HCT116 (cell line): ENCODE measurements around the gene HOMER3. TPM values are rescaled to one million over a fixed set of nuclear protein-coding genes. Genes with fewer than 3 reads are reported as not detected.

Experiments
- ATAC-seq: fragments of 200-7000 bp; cut with Tn5 transposase; 2 replicates; pipeline ENCODE4 v1.9.1; 2020; ENCODE audit warnings: mild to moderate bottlenecking, moderate library complexity
- BruUV-seq: library from RNA; stranded (reverse); fragments of 400-500 nt; replicated peaks from 2 replicates; lab custom pipeline; 2021; lab: Mats Ljungman, UMichigan
- CTCF ChIA-PET: fragments of 300-600 bp; sonication (Branson Sonifier 250); formaldehyde crosslinking; loops from one replicate; lab custom pipeline; 2021; ENCODE audit warnings: antibody characterized with exemption; lab: Charles Lee
- POLR2A ChIA-PET: fragments of 300-600, 350-600 bp; sonication (Branson Sonifier 250); formaldehyde crosslinking; loops from one replicate; lab custom pipeline; 2021; ENCODE audit warnings: antibody characterized with exemption; lab: Charles Lee
- RAD21 ChIA-PET, 2 experiments: fragments of 300-600 bp; sonication (Branson Sonifier 250); formaldehyde crosslinking; loops; one replicate each; lab custom pipeline; 2023; ENCODE audit warnings: low total read pairs in 2 of 2; ENCODE audit not compliant: uncharacterized antibody in 2 of 2, unreplicated experiment in 2 of 2, low non-redundant PET in 1 of 2; lab: Charles Lee
- DNase-seq: peaks from one replicate; pipeline ENCODE4 v3.0.0-alpha.2; 2010; ENCODE audit warnings: low read depth, low spot score
- H2AFZ ChIP-seq: fragments of 200-600 bp; shearing (Covaris generic), sonication (generic); 2 replicates; pipeline ENCODE4 v1.6.1; 2017; ENCODE audit warnings: low read depth, mixed run types, mixed read lengths, antibody characterized with exemption, low read length; ENCODE audit not compliant: poor library complexity, severe bottlenecking
- H3K27ac ChIP-seq: 2 replicates; pipeline ENCODE4 v1.5.1; 2012; ENCODE audit warnings: low read depth, low read length
- H3K27me3 ChIP-seq: fragments of 200-600 bp; sonication (generic); 2 replicates; pipeline ENCODE4 v1.6.1; 2016; ENCODE audit warnings: mixed run types, low read length, mixed read lengths; ENCODE audit not compliant: insufficient read depth
- H3K36me3 ChIP-seq, 2 experiments: fragments of 200-500 bp in 1 of 2; fragments of 200-600 bp in 1 of 2; sonication (Bioruptor generic) in 1 of 2; sonication (generic) in 1 of 2; 2 replicates each; pipeline versions ENCODE4 v1.5.1 to v1.6.1; 2014 to 2016; ENCODE audit warnings: low read length in 2 of 2, inconsistent platforms in 1 of 2, mixed read lengths in 1 of 2, mixed run types in 1 of 2; ENCODE audit not compliant: insufficient read depth in 2 of 2, control insufficient read depth in 1 of 2
- H3K4me1 ChIP-seq, 2 experiments: fragments of 200-600 bp in 1 of 2; sonication (generic) in 1 of 2; 2 replicates each; pipeline versions ENCODE4 v1.5.1 to v1.6.1; 2012 to 2017; ENCODE audit warnings: low read length in 2 of 2, inconsistent platforms in 1 of 2, mild to moderate bottlenecking in 1 of 2, mixed read lengths in 1 of 2, mixed run types in 1 of 2, moderate library complexity in 1 of 2; ENCODE audit not compliant: insufficient read depth in 2 of 2, control insufficient read depth in 1 of 2
- H3K4me2 ChIP-seq: fragments of 200-600 bp; sonication (generic); 2 replicates; pipeline ENCODE4 v1.6.1; 2017; ENCODE audit warnings: mixed run types, low read length, mixed read lengths
- H3K4me3 ChIP-seq, 2 experiments: fragments of 200-600 bp in 1 of 2; sonication (generic) in 1 of 2; replicated peaks in 1 of 2; 2 replicates each; pipeline ENCODE4 v1.5.1; 2011 to 2016; ENCODE audit warnings: low read length in 2 of 2, control low read depth in 1 of 2, low read depth in 1 of 2, mild to moderate bottlenecking in 1 of 2, mixed read lengths in 1 of 2, mixed run types in 1 of 2
- H3K79me2 ChIP-seq: fragments of 200-600 bp; sonication (generic); 2 replicates; pipeline ENCODE4 v1.6.1; 2017; ENCODE audit warnings: mild to moderate bottlenecking, mixed run types, low read length, moderate library complexity, mixed read lengths; ENCODE audit not compliant: insufficient read depth
- H3K9ac ChIP-seq: fragments of 200-600 bp; sonication (generic); 2 replicates; pipeline ENCODE4 v1.6.1; 2016; ENCODE audit warnings: low read length, mixed read lengths
- H3K9me2 ChIP-seq: fragments of 200-600 bp; sonication (generic), shearing (Covaris generic); 2 replicates; pipeline ENCODE4 v1.6.1; 2017; ENCODE audit warnings: mixed run types, mild to moderate bottlenecking, moderate library complexity; ENCODE audit not compliant: insufficient read depth
- H3K9me3 ChIP-seq, 2 experiments: fragments of 200-500 bp in 1 of 2; fragments of 200-600 bp in 1 of 2; sonication (Bioruptor generic) in 1 of 2; sonication (generic) in 1 of 2; 2 replicates each; pipeline ENCODE4 v1.6.1; 2014 to 2017; ENCODE audit warnings: low read length in 2 of 2, mixed read lengths in 2 of 2, inconsistent platforms in 1 of 2, low read depth in 1 of 2, mild to moderate bottlenecking in 1 of 2, mixed run types in 1 of 2, moderate library complexity in 1 of 2; ENCODE audit not compliant: control insufficient read depth in 1 of 2, insufficient read depth in 1 of 2
- H4K20me1 ChIP-seq: fragments of 200-600 bp; sonication (generic), shearing (Covaris generic); 2 replicates; pipeline ENCODE4 v1.6.1; 2017; ENCODE audit warnings: mixed run types, mild to moderate bottlenecking, moderate library complexity; ENCODE audit not compliant: insufficient read depth
- MAX ChIP-seq: IDR thresholded peaks from 2 replicates; pipeline ENCODE4 v1.6.1; 2012
- POLR2AphosphoS5 ChIP-seq: IDR thresholded peaks from 2 replicates; pipeline ENCODE4 v1.6.1; 2011; ENCODE audit warnings: mild to moderate bottlenecking, low read depth, low read length, moderate library complexity
- RAD21 ChIP-seq: IDR thresholded peaks from 2 replicates; pipeline ENCODE4 v1.6.1; 2012; ENCODE audit warnings: low read depth, mild to moderate bottlenecking
- REST ChIP-seq: IDR thresholded peaks from 2 replicates; pipeline ENCODE4 v1.6.1; 2012; ENCODE audit warnings: low read depth
- SP1 ChIP-seq: IDR thresholded peaks from 2 replicates; pipeline ENCODE4 v1.6.1; 2012; ENCODE audit warnings: low read depth
- TCF7L2 ChIP-seq: IDR thresholded peaks from 2 replicates; pipeline ENCODE4 v1.7.0; 2011; ENCODE audit warnings: borderline replicate concordance, inconsistent platforms; ENCODE audit not compliant: insufficient read depth, insufficient read length; ENCODE audit errors: extremely low read depth
- ZFX ChIP-seq: fragments of 450-650 bp; IDR thresholded peaks from 2 replicates; pipeline ENCODE4 v1.6.1; 2017
- intact Hi-C: fragments of 100-400 bp; cut with micrococcal nuclease; formaldehyde crosslinking; loops from 2 replicates; pipeline ENCODE4 v1.10.0; 2022
- total RNA-seq: library from RNA; stranded (reverse); gene quantifications from one replicate; pipeline ENCODE4 v1.2.1, GENCODE V29; 2021; ENCODE audit not compliant: unreplicated experiment

The HOMER3 gene
- total RNA-seq, 1 experiment from 2014 or later = 45.2 TPM

- POLR2A ChIA-PET = no interaction called here
- H3K4me2 ChIP-seq = no peak overlapping the region
- H3K9me2 ChIP-seq = no peaks in the 10 kb centered on the region
- BruUV-seq = no TSS peak
- no peak overlapping the region for H2AFZ ChIP-seq
- intact Hi-C loops = no loop called here
- H3K36me3 ChIP-seq = no peaks in the 10 kb centered on the region
- no peaks in the 10 kb centered on the region for H3K27me3 ChIP-seq
- CTCF ChIA-PET = interaction anchor here (1.7 kb wide), 1 partner anchor 33 kb away, joined by 6 read pairs; no protein-coding TSS in a partner anchor
- TF ChIP-seq MAX (no peak), RAD21 (no peak), SP1 (peak; percentile 21; the same call in 1 of the 2 replicates), TCF7L2 (no peak), REST (no peak), ZFX (no peak), POLR2AphosphoS5 (no peak)
- H3K79me2 ChIP-seq = no peaks in the 10 kb centered on the region
- H3K9ac ChIP-seq = no peak overlapping the region
- H3K9me3 ChIP-seq = peaks cover 0 to 9% of the 10 kb centered on the region in 2 experiments; a peak in 1 of 4 replicates
- ATAC-seq (peak; percentile 81), DNase-seq (peak; percentile 46)
- peak overlapping the region; percentile 18; the same call in 1 of the 2 replicates for H3K27ac ChIP-seq
- RAD21 ChIA-PET = interaction anchor here in 1 of 2 experiments (0.9 kb wide), 1 partner anchor 107 kb away, joined by 4 read pairs; no protein-coding TSS in a partner anchor
- no peak overlapping the region for H3K4me3 ChIP-seq
- H4K20me1 ChIP-seq = no peaks in the 10 kb centered on the region
- peaks cover 5 to 16% of the 10 kb centered on the region in 2 experiments; a peak in 3 of 4 replicates for H3K4me1 ChIP-seq
Measured at GRCh38 chr19:18879579-18880373, 61.2 kb downstream of the HOMER3 start.

Other genes starting within 250 kb of the HOMER3 start
- gene COMP, start 149.9 kb downstream of the HOMER3 start, total RNA-seq = not detected
- 78.5 TPM for gene UPF1, start 109.3 kb downstream of the HOMER3 start, total RNA-seq
- 0.96 TPM for gene CERS1, start 45.1 kb downstream of the HOMER3 start, total RNA-seq
- 263 TPM for gene COPE, start 21.8 kb downstream of the HOMER3 start, total RNA-seq
- gene DDX49, start 21.5 kb downstream of the HOMER3 start, total RNA-seq = 51.9 TPM
- gene SUGP2, start 92.3 kb upstream of the HOMER3 start, total RNA-seq = 82.4 TPM
- 34.7 TPM for gene ARMC6, start 92.4 kb upstream of the HOMER3 start, total RNA-seq
- gene SLC25A42, start 122.8 kb upstream of the HOMER3 start, total RNA-seq = 10.2 TPM
- gene TMEM161A, start 197.3 kb upstream of the HOMER3 start, total RNA-seq = 76.0 TPM
- gene MEF2B, start 229.0 kb upstream of the HOMER3 start, total RNA-seq = 7.9 TPM